GM21786 (cell line): ENCODE measurements around the gene ACTR5.

Experiments
- ATAC-seq: cut with Tn5 transposase; IDR thresholded peaks from one replicate; pipeline ENCODE4 v1.9.1; 2021; ENCODE audit not compliant: unreplicated experiment

The ACTR5 gene

DNA sequence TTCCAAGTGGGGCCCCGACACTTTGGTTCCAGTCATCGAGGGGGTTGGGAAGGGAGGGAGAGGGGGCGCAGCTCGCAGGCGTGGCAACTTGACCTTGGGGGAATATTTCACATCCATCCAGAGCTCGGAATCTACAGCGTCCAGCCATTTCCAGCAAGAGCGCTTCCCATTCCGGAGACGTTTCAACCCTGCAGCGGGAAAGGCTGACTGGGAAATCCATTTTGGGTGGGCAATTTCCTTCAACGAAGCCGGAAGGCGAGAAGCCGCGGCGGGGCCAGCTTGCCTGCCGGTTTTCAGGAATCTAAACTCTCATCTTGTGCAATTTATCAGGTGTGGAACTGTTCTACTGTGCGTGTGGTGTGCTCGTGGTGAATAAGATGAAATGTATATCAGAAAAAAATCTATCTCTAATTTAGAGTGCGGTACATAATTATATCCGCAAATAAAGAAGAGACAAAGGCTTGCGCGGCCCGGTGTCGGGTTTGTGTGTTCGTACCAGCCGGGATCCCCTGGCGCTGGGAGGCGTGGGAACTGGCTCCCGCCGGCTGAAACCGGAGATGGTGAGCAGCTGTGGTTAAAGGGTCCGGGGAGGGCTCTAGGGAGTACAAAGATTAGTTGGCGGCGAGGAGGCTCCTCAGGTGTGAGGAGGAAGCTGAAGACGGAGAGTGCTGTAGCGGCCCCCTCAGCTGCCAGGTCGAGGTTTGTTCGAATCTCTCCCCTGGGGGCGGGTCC, 19.2 kb upstream of the ACTR5 start:
- no peak for ATAC-seq

DNA sequence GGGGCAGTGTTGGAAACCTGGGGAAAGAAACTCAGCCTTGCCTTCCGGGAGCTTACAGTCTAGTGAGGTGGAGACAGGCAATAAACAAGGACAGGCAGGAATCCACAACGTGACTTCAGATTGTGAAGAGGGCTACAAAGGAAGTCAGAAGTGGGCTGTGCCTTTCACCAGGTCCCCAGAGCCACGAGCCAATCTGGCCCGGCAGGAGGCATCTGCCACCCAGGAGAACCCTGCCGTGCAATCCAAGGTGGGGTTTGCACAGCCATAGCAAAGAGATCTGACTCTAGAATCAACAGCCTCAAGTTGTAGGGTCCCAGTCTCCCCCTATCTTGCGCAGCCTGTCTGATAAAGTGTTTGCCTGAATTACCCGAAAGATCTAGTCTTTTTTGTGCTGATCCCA, 18.5 kb upstream of the ACTR5 start:
- no peak for ATAC-seq

DNA sequence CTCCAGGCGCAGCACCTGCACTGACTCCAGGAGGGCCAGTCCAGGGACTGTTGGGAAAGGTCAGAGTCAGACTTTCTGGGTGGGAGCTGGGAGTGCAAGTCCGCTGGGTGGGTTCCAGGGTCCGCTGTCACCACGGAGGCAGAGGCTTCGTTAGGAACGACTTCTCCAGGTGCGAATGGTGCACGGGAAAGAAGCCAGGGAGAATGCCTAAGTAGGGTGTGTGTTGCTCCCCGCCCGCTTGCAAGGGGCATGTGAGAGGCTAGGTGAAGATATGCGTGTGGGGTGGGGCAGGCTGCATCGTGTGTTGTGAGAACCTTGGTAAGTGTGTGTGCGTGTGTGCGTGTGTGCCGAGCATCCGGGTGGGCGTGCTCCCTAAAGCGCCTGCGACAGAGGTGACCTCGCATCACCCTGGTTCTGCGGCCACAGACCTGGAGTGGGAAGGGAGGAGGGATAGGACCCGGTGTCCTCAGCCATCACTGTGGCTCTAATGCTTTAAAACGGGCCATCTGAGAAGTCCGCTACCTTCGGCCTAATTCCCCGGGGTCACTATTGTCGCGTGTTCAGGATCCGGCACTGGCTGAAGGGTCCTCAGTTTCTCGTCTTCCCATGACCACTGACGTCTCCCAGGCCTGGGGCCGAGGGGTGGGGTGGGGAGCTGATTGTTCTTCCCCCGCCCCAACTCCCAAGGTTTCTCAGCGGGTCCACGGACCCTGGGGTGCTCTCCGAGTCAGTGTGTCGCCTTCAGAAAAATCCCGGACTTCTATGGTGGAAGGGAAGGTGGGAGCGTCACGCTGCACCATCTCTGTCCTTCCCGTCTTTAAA, 17.9 kb upstream of the ACTR5 start:
- ATAC-seq: no peak

DNA sequence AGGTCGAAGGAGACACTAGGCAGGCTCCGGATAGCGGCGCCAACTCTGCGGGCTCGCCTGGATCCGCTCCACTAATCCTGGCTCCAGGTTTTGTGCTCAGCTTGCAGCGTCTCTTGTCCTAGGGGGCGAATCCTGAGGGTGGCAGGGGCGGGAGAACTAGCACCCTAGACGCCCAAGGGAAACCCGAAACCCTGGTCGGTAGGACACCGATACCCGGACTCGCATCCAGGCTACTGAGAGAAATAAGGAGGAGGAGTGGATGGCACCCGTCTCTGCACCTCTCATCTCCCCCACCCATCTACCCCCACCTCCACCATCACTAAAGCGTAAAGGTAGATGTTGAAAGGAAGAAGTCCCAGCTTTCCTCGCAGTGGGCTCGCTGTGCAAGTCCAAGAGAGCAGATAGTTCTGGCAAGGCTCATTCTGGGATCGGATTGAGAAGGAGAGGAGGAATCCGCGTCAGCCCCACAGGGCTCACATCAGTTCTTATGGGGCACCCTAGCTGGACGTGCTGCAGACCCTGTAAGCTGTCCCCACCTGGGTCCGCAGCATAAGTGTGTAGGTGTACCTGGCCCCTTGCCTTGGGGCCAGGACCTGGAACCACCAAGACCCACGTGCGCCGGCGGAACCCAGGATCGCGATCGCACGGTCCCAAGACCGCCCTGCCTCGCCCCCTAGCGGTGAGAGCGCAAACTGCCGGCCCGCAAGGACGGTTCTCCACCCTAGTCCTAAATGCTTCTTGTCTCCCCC, 17.1 kb upstream of the ACTR5 start:
- no peak for ATAC-seq

DNA sequence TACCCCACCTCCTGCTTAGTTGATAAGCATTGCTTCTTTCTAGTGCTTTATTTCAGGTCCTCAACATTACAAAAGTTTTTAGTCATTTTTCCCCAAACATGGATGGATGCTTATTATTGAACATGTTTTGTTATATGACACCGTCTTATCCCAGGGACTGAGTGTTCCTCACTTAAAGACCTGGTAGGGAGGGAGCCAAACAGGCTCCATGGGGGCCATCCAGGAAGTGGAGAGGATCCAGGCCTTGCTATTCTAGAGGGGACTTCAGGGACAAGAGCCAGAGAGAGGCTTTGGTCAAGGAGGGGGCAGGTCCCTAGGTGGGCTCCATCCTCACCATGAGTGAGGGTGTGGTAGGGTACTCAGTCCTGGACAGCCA, 16.5 kb upstream of the ACTR5 start:
- no peak for ATAC-seq

DNA sequence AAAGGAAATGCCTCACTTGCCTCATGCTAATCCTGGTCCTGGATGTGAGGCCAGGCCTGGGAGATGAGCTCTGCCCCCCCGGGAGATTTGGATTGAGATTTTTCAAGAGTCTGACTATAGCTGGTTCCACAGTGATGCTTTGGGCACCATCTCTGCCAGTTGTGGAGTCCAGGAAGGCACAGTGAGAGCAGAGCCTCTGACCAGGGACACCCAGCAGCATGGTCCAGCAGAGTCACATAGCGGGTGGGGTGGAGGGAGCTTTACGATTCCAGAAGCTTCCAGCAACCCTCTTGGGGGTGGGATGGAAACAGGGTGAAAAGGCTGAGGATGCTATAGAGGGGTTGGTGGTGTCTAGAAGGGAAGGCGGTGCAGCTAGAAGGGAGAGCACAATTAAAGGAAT, 15.3 kb upstream of the ACTR5 start:
- ATAC-seq: no peak

DNA sequence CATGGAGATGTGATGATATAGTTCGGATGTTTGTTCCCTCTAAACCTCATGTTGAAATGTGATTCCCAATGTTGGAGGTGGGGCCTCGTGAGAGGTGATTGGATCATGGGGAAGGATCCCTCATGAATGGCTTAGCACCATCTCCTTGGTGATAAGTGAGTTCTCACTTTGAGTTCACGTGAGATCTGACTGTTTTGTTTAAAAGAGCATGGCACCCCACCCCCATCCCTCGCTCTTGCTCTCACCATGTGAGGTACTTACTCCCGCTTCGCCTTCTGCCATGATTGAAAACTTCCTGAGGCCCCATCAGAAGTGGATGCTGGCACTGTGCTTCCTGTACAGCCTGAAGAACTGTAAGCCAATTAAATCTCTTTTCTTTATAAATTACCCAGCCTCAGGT, 13.1 kb upstream of the ACTR5 start:
- no peak for ATAC-seq

DNA sequence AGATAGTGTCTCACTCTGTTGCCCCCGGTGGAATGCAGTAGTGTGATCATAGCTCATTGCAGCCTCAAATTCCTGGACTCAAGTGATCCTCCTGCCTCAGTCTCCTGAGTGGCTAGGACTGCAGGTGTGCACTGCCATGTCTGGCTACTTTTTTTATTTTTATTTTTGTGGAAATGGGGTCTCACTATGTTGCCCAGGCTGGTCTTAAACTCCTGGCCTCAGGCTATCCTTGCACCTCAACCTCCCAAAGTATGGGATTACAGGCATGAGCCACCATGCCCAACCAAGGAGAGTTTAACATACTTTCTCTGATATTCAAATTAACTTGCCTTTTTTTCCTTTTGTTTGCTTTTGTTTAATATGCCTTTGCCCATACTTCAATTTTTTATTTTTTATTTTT, 10.4 kb upstream of the ACTR5 start:
- ATAC-seq: no peak

DNA sequence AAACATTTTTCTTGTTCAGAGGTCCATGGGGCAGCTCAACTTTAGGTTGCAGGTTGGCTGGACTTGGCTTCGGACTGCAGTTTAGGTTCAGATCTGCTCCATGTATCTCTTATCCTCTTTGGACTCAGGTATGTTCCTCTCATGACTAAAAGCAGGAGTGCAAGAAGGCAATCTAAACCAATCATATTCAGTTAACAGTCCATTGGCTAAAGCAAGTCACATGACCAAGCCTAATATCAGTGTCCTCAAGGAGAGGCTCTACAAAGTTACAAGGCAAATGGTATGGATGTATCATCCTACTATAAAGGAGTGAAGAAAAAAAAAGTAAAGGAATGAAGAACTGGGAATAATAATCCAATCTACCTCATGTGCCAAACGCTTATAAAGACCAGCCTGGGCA, 2.5 kb upstream of the ACTR5 start:
- ATAC-seq: no peak

DNA sequence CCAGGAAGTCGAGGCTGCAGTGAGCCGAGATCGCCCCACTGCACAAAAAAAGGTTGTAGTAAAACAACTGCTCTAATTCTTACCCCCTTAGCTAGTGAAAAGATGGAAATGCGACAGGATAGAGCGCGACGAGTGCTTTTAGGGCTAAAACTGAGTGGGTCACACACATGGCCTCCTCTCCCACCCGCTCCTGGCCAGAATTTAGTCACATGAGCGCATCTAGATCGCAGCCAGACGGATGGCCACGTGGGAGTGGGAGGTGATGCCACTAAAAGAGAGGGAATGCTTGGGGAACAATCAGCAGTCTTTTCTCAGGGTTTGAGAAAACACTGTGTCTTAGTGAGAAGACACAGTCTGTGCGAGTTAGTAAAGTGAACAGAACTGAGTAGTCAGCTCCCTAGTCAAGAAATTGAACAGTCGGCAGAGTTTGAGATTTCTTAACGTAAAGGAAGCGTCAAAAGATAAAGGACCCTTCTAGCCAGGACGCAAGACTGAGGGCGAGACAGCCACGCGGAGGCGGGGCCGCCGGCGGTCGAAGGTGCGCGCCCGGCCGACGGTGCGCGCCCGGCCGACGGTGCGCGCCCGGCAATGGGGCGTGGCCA, 664 bp upstream of the ACTR5 start:
- ATAC-seq: no peak

DNA sequence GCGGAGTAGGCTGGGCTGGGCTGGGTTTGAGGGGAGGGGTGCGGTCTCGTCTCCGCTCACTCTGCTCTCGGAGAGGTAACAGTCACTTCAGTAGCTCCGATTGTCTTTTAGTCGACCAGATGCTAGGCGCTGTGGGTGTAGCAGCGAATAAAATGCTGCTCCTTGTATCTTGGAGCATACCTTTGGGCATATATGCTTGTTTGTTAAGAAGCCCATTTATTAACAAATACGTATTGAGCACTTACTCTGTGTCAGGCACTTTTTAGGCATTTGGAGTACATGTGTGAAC, 545 bp downstream of the ACTR5 start:
- no peak for ATAC-seq

DNA sequence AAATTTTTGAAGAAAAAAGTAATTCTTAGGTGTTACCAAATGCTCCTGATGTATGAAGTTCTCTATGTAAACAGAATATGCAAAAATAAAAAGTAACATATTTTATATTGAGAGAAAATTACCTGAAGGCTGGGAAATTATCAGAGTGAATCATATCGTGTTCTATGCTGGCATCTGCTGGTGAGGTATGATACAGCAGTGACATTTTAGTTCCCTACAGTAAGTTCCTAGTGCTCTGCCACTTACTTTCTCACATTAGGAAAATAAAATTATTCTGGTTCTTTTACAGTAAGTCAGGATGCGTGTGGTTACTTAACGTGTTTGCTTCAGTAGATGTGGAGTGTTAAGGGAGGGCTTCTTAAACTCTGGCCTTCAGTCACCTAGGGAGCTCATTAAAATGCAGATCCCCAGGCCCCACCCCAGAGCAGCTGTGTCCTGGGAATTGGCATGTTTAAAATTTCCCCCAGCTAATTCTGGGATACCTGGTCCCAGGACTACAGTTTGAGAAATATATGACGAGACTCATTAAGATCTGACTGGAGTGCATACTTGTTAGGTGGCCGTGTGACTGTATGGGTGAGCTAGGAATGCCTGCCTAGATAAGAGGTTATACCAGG, 3.2 kb downstream of the ACTR5 start:
- no peak for ATAC-seq

DNA sequence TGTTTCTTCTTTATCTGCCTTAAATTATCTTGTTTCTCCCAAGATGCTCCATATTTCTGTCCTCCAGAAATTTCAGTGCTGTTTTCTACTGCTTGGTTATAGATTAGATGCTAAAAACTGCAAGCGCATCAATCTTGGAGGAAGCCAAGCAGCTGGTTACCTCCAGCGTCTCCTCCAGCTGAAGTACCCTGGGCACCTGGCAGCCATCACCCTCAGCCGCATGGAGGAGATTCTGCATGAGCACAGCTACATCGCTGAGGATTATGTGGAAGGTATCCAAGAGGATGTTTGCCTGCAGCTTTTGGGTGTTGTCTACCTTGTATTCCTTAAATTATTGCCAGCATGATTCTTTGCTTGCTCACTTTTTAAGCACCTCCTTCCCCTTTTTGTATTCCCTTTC, 3.8 kb downstream of the ACTR5 start:
- ATAC-seq: no peak

DNA sequence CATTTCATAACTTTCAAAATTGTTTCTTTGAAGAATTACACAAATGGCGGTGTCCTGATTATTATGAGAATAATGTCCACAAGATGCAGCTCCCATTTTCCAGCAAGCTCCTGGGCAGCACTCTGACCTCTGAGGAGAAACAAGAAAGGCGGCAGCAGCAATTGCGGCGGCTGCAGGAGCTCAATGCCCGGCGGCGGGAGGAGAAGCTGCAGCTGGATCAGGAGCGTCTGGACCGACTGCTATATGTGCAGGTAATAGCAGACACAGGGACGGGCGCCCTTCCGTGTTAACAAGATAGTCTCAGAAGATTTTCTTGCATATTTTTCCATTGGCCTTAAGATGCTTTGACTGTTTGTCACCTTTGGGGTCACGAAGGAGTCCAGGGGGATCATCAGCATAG, 6.7 kb downstream of the ACTR5 start:
- ATAC-seq: no peak

DNA sequence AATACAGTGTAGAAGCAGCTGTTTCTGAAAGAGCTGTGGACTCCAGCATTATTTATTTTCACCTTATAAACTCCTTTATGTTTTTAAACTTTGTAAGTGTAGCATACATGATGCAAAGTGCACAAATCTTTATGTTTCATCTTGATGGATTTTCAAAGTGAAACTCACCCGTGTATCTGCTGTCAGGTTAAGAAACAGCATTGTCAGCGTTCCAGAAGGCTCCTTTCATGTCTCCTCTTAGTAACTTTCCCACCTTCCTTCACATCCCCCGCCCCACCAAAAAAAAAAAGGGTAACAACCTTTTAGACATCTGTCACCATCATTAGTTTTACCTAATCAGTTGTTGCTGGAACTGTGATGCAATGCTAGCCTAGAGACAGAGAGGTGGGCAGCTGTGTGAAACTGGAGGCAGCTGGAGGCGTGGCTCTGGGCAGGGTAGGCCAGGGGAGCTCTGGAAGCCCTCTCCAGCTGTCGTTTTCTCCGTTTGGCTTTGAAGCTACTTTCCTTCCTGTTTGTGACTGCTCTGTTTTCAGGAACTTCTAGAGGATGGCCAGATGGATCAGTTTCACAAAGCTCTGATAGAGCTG, 7.2 kb downstream of the ACTR5 start:
- no peak for ATAC-seq

DNA sequence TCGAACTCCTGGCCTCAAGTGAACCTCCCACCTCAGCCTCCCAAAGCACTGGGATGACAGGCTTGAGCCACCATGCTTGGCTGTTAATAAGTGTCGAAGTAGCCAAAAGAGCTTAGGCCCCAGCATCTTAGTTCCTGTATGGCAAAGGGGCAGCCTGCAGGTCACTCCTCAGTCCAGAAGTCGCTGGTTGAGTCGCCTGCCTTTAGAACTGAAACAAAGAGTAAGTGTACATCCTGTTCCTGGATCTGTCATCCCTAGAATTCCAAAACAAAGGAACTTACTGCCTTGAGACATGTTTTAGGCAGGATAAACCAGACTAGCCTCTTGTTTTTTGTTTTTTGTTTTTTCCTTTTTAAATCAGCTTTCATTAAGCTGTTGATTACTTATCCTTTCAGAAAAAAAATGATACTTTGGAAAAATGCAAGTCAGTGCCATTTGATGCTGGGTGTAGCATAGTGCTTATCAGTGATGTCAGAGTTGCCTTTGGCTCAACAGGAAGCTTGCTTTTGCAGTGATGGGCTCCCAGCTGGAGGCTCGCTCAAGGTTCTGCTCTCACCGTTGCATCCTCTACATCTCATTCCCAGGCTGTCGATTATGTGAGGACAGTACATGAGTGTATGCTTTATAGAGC, 9.0 kb downstream of the ACTR5 start:
- no peak for ATAC-seq

DNA sequence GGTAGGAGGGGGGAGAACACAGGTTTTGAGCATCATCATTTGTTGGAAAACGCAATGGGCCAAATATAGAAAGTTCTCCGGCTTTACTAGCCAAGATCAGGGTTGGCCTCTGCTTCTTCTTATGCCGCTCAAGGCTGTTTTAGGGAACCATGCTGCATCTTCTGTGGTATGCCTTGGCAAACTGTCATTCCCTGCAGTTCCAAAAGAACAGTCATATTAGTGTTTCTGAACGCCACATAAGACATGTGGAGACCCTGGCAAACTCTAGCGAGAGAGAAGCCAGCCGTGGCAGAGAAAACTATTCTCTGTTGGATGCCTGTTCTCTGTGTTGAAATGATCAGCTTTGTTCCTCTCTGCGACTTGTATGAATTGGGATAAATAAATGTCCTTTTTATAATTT, 10.8 kb downstream of the ACTR5 start:
- ATAC-seq: no peak

DNA sequence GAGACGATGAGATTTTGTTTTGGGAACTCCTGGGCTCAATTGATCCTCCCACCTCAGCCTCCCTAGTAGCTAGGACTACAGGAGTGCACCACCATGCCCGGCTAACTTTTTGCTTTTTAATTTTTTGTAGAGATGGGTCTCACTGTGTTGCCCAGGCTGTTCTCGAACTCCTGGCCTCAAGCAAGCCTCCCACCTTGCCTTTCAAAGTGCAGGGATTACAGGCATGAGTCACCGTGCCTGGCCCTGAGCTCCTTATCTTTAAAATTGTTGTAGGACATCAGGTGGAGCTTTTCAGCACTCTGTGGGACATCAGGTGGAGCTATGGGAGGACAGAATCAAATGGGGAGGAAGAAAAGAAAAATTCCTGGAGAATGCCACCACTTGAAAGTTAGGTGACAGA, 12.7 kb downstream of the ACTR5 start:
- no peak for ATAC-seq

DNA sequence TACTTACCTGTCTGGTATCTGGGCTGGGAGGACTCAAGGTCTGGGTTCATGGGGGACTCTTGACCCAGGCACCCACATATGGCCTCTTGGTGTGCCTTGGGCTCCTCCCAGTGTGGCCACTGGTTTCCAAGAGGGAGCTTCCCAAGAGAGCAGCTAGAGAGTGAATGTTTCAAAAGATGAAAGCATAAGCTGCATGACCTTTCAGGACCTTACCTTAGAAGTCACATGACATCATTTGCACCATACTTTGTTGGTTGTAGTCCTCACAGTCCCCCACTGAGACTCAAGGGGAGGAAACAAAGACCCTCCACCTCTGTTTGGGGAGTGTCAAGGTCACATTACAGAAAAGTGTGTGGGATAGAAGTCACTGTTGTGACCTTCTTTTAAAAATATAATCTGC, 13.9 kb downstream of the ACTR5 start:
- no peak for ATAC-seq

DNA sequence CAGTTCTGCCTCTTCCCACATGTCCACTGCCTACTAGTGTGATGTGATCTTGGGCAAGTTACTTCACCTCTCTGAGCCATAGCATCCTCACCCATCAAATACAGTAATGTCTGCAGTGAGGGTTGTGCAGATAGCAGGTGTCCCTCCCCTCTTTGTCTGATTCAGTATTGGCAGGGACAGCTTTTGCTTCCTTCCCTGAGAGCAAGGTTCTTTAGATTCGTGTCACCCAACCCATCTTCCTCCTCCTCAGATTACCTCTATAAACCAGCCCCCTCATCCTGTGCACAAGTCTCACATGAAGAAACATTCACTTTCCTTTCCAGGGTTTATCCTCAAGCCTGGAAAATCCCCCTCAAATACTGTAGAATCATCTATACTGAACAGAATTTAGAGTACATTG, 15.4 kb downstream of the ACTR5 start:
- no peak for ATAC-seq
